Measurements from ENCODE around the gene USP7. TPM values are rescaled to one million over a fixed set of nuclear protein-coding genes. Genes with fewer than 3 reads are reported as not detected.
A peak's percentile ranks its signal among the peaks of the same experiment; 100 is the strongest.
"Not testable (repeated sequence)": the region's sequence is repeated elsewhere in the genome, so short reads cannot be mapped to it uniquely, and the experiment has no call there.

USP7 gene
- polyA plus RNA-seq, 3 donors from 2014 or later: 4.4 to 11.9 (median 10.2) TPM

GRCh38 chr16:8877894-8878522 lies 85.7 kb downstream of the USP7 start:
- Mint-ChIP-seq H3K9me3 (no peaks in the 10 kb centered on the region), H3K4me1 (peaks cover 12 to 13% of the 10 kb centered on the region in 2 donors), H3K36me3 (no peaks in the 10 kb centered on the region), H3K4me3 (no peak overlapping the region), H3K27ac (no peak overlapping the region), H3K27me3 (ENCODE audit: low read depth in 3 of 3) (peaks cover 1 to 5% (median 4%) of the 10 kb centered on the region in 3 donors)
- DNase-seq: no peak

- H3K4me3 Mint-ChIP-seq; H3K36me3 Mint-ChIP-seq; DNase-seq; H3K27ac Mint-ChIP-seq; H3K27me3 Mint-ChIP-seq (ENCODE audit: low read depth in 3 of 3); H3K9me3 Mint-ChIP-seq: not testable (repeated sequence)
- H3K4me1 Mint-ChIP-seq: peaks cover 19 to 20% of the 10 kb centered on the region in 2 donors
These were observed 88.4 kb downstream of the USP7 start for GRCh38 chr16:8875317-8875716.

- no peak for DNase-seq
- peaks cover 19 to 25% of the 10 kb centered on the region in 2 donors for H3K4me1 Mint-ChIP-seq
- H3K27me3 Mint-ChIP-seq (ENCODE audit: low read depth in 3 of 3): peaks cover 4% of the 10 kb centered on the region in 3 donors
- peak overlapping the region in 4 of 6 donors; percentile 41 to 76 (median 63) for H3K27ac Mint-ChIP-seq
- no peaks in the 10 kb centered on the region for H3K9me3 Mint-ChIP-seq
- peak overlapping the region in 3 of 5 donors; percentile 1 to 25 (median 15) for H3K4me3 Mint-ChIP-seq
- H3K36me3 Mint-ChIP-seq: no peaks in the 10 kb centered on the region
These were observed 89.3 kb downstream of the USP7 start for GRCh38 chr16:8874388-8874787.

- H3K4me3 Mint-ChIP-seq; DNase-seq; H3K9me3 Mint-ChIP-seq; H3K36me3 Mint-ChIP-seq; H3K27me3 Mint-ChIP-seq (ENCODE audit: low read depth in 3 of 3): not testable (repeated sequence)
- H3K27ac Mint-ChIP-seq: peak overlapping the region in 1 of 6 donors; percentile 9
- H3K4me1 Mint-ChIP-seq: peaks cover 24 to 28% of the 10 kb centered on the region in 2 donors
These were observed 89.9 kb downstream of the USP7 start for GRCh38 chr16:8873866-8874195.

GRCh38 chr16:8872967-8873865 lies 90.5 kb downstream of the USP7 start:
- Mint-ChIP-seq H3K4me1 (peaks cover 25 to 26% of the 10 kb centered on the region in 2 donors), H3K27me3 (ENCODE audit: low read depth in 3 of 3) (peaks cover under 1 to 5% (median 4%) of the 10 kb centered on the region in 3 donors), H3K36me3 (no peaks in the 10 kb centered on the region), H3K4me3 (no peak overlapping the region), H3K27ac (no peak overlapping the region), H3K9me3 (no peaks in the 10 kb centered on the region)
- DNase-seq: no peak

GRCh38 chr16:8872071-8872470 lies 91.6 kb downstream of the USP7 start:
- Mint-ChIP-seq H3K4me1 (peaks cover 36 to 37% of the 10 kb centered on the region in 2 donors), H3K9me3 (no peaks in the 10 kb centered on the region), H3K4me3 (no peak overlapping the region), H3K27me3 (ENCODE audit: low read depth in 3 of 3) (peaks cover 4 to 9% (median 5%) of the 10 kb centered on the region in 3 donors), H3K36me3 (no peaks in the 10 kb centered on the region), H3K27ac (no peak overlapping the region)
- DNase-seq: no peak

GRCh38 chr16:8869988-8870241 lies 93.8 kb downstream of the USP7 start:
- H3K9me3 Mint-ChIP-seq; H3K27ac Mint-ChIP-seq; DNase-seq; H3K36me3 Mint-ChIP-seq; H3K27me3 Mint-ChIP-seq (ENCODE audit: low read depth in 3 of 3): not testable (repeated sequence)
- Mint-ChIP-seq H3K4me3 (peak overlapping the region in 3 of 5 donors; percentile 6 to 87 (median 86)), H3K4me1 (peaks cover 51 to 54% of the 10 kb centered on the region in 2 donors)

GRCh38 chr16:8869212-8869987 lies 94.3 kb downstream of the USP7 start:
- no peaks in the 10 kb centered on the region for H3K9me3 Mint-ChIP-seq
- DNase-seq: no peak
- peaks cover 2 to 9% (median 6%) of the 10 kb centered on the region in 3 donors for H3K27me3 Mint-ChIP-seq (ENCODE audit: low read depth in 3 of 3)
- peaks cover 49 to 54% of the 10 kb centered on the region in 2 donors for H3K4me1 Mint-ChIP-seq
- peak overlapping the region; percentile 86 to 96 (median 91) for H3K4me3 Mint-ChIP-seq
- no peaks in the 10 kb centered on the region for H3K36me3 Mint-ChIP-seq
- H3K27ac Mint-ChIP-seq: peak overlapping the region; percentile 35 to 92 (median 68)

- Mint-ChIP-seq H3K4me3 (peak within 1 kb of the TSS; percentile 89 to 96 (median 94)), H3K27ac (peak within 1 kb of the TSS; percentile 88 to 96 (median 91)), H3K9me3 (no peaks in the 10 kb centered on the region), H3K27me3 (ENCODE audit: low read depth in 3 of 3) (peaks cover 2 to 9% (median 6%) of the 10 kb centered on the region in 3 donors), H3K4me1 (peaks cover 53 to 57% of the 10 kb centered on the region in 2 donors), H3K36me3 (no peaks in the 10 kb centered on the region)
- peak; percentile 74 to 78 (median 77) for DNase-seq
These were observed 95.1 kb downstream of the USP7 start, which contains the start of gene CARHSP1 for GRCh38 chr16:8868416-8869211. Gene CARHSP1 (minus strand): TSS chr16:8869006. CDS start chr16:8859328, 9,678 bp downstream.

GRCh38 chr16:8867932-8868415 lies 95.7 kb downstream of the USP7 start:
- Mint-ChIP-seq H3K9me3 (no peaks in the 10 kb centered on the region), H3K4me3 (peak overlapping the region; percentile 89 to 96 (median 91)), H3K4me1 (peaks cover 53 to 57% of the 10 kb centered on the region in 2 donors), H3K27me3 (ENCODE audit: low read depth in 3 of 3) (peaks cover 2 to 9% (median 6%) of the 10 kb centered on the region in 3 donors), H3K36me3 (no peaks in the 10 kb centered on the region), H3K27ac (peak overlapping the region; percentile 88 to 96 (median 90))
- DNase-seq: peak; percentile 81 to 83 (median 83)

GRCh38 chr16:8867216-8867931 lies 96.3 kb downstream of the USP7 start:
- Mint-ChIP-seq H3K9me3 (no peaks in the 10 kb centered on the region), H3K36me3 (no peaks in the 10 kb centered on the region), H3K4me1 (peaks cover 53 to 59% of the 10 kb centered on the region in 2 donors), H3K4me3 (peak overlapping the region; percentile 89 to 96 (median 91)), H3K27me3 (ENCODE audit: low read depth in 3 of 3) (peaks cover 2 to 9% (median 6%) of the 10 kb centered on the region in 3 donors), H3K27ac (peak overlapping the region; percentile 88 to 96 (median 90))
- peak in 1 of 3 donors; percentile 28 for DNase-seq

- peak overlapping the region in 5 of 6 donors; percentile 89 to 96 (median 90) for H3K27ac Mint-ChIP-seq
These were observed 96.9 kb downstream of the USP7 start for GRCh38 chr16:8866884-8867215.

More at GRCh38 chr16:8866884-8867215, 96.9 kb downstream of the USP7 start:
- Mint-ChIP-seq H3K9me3 (no peaks in the 10 kb centered on the region), H3K27me3 (ENCODE audit: low read depth in 3 of 3) (peaks cover 2 to 9% (median 6%) of the 10 kb centered on the region in 3 donors), H3K4me1 (peaks cover 57 to 64% of the 10 kb centered on the region in 2 donors), H3K36me3 (no peaks in the 10 kb centered on the region), H3K4me3 (peak overlapping the region; percentile 89 to 96 (median 91))
- DNase-seq: no peak

Data from immature natural killer cell (primary cell).